Loucy (cell line): ENCODE results near the gene FBXL19.

ENCODE experiments used
- H2AFZ ChIP-seq: fragments of 200-600 bp; sonication (generic); 2 replicates; pipeline ENCODE4 v1.6.0; 2016; ENCODE audit warnings: antibody characterized with exemption, mild to moderate bottlenecking, low read length, moderate library complexity
- H3F3A ChIP-seq: fragments of 200-600 bp; 2 replicates; pipeline ENCODE4 v1.6.0; 2016; ENCODE audit warnings: antibody characterized with exemption, low read depth, mild to moderate bottlenecking
- H3K27me3 ChIP-seq: fragments of 200-600 bp; sonication (generic); 2 replicates; pipeline ENCODE4 v1.6.1; 2014; ENCODE audit warnings: low read length, mild to moderate bottlenecking; ENCODE audit not compliant: insufficient read depth, poor library complexity, severe bottlenecking
- H3K36me3 ChIP-seq: fragments of 200-600 bp; sonication (generic); 2 replicates; pipeline ENCODE4 v1.6.1; 2016; ENCODE audit warnings: low read length; ENCODE audit not compliant: insufficient read depth
- H3K4me1 ChIP-seq: fragments of 200-600 bp; sonication (generic); 2 replicates; pipeline ENCODE4 v1.5.1; 2014; ENCODE audit warnings: low read length, mild to moderate bottlenecking; ENCODE audit not compliant: insufficient read depth, poor library complexity, severe bottlenecking
- H3K4me2 ChIP-seq: fragments of 200-600 bp; sonication (generic); 2 replicates; pipeline ENCODE4 v1.6.0; 2014; ENCODE audit warnings: antibody characterized with exemption, low read length, low read depth, mild to moderate bottlenecking; ENCODE audit not compliant: poor library complexity, severe bottlenecking
- H3K4me3 ChIP-seq: fragments of 200-600 bp; sonication (generic); 2 replicates; pipeline ENCODE4 v1.5.1; 2014; ENCODE audit warnings: low read length, mild to moderate bottlenecking, mixed read lengths; ENCODE audit not compliant: poor library complexity, severe bottlenecking
- H3K79me2 ChIP-seq: fragments of 200-600 bp; sonication (generic); 2 replicates; pipeline ENCODE4 v1.6.1; 2014; ENCODE audit warnings: low read length; ENCODE audit not compliant: insufficient read depth
- H3K9ac ChIP-seq: fragments of 200-600 bp; sonication (generic); 2 replicates; pipeline ENCODE4 v1.6.0; 2014; ENCODE audit warnings: mild to moderate bottlenecking, low read depth, low read length, moderate library complexity; ENCODE audit not compliant: poor library complexity, severe bottlenecking
- H3K9me2 ChIP-seq: fragments of 200-600 bp; sonication (generic); replicated peaks from 2 replicates; pipeline ENCODE4 v1.6.1; 2016; ENCODE audit warnings: low read depth, low read length, mixed read lengths
- H3K9me3 ChIP-seq: fragments of 200-600 bp; sonication (generic); 2 replicates; pipeline ENCODE4 v1.6.1; 2014; ENCODE audit warnings: mild to moderate bottlenecking, antibody characterized with exemption, low read length, low read depth; ENCODE audit not compliant: insufficient read depth
- H4K20me1 ChIP-seq: fragments of 200-600 bp; sonication (generic); 2 replicates; pipeline ENCODE4 v1.6.0; 2014; ENCODE audit warnings: antibody characterized with exemption, low read length, mild to moderate bottlenecking; ENCODE audit not compliant: insufficient read depth, poor library complexity, severe bottlenecking
- CTCF ChIP-seq: fragments of 200-600 bp; sonication (generic); conservative IDR thresholded peaks from 2 replicates; pipeline ENCODE4 v1.5.1; 2014; ENCODE audit warnings: mild to moderate bottlenecking, antibody characterized with exemption, low read length
- EZH2phosphoT487 ChIP-seq: fragments of 200-600 bp; IDR thresholded peaks from 2 replicates; pipeline ENCODE4 v1.6.1; 2018; ENCODE audit warnings: antibody characterized with exemption, mild to moderate bottlenecking, moderate library complexity, borderline replicate concordance

Gene FBXL19

DNA sequence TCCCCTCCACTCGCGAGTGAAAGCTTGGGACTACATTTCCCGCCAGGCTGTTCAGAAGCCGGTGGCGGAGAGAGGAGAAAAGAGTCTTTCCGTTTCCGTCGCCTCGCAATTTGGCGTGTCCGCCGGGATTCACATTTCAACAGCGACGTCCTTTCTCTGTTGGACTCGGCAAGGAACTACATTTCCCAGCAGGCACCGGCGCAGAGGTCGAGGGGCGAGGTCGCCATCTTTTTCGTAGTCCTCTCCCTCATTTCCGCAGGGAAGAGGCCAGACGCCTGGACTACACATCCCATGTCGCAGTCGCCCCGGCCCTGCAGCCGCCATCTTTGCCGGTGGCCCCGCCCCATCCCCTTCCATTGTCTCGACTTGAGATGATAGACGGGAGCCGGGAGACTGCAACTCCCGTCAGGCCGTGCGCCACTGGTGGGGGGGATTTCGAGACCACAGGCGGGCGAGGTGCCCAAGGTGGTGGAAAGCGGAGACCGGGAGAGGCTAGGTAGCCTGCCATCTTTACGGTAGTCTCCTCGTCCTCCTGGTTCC, 882 bp upstream of the FBXL19 start:
- H3K27me3 ChIP-seq = peaks cover 3% of the 10 kb centered on the region
- peak overlapping the region; percentile 82 for H3K4me3 ChIP-seq
- H2AFZ ChIP-seq = peak overlapping the region; percentile 90
- H3K9me3 ChIP-seq = no peaks in the 10 kb centered on the region
- peaks cover 14% of the 10 kb centered on the region for H4K20me1 ChIP-seq
- H3F3A ChIP-seq = no peaks in the 10 kb centered on the region
- H3K4me1 ChIP-seq = peaks cover 28% of the 10 kb centered on the region
- no peaks in the 10 kb centered on the region for H3K36me3 ChIP-seq
- H3K4me2 ChIP-seq = peak overlapping the region; percentile 82
- H3K9me2 ChIP-seq = no peaks in the 10 kb centered on the region
- peak overlapping the region; percentile 83 for H3K9ac ChIP-seq
- TF ChIP-seq EZH2phosphoT487 (no peak), CTCF (no peak)
- H3K79me2 ChIP-seq = peaks cover 40% of the 10 kb centered on the region

GRCh38 chr16:30922960-30923535, 324 bp upstream of the FBXL19 start:
- peak overlapping the region; percentile 100 for H3K4me2 ChIP-seq
- no peaks in the 10 kb centered on the region for H3K27me3 ChIP-seq
- peaks cover 40% of the 10 kb centered on the region for H3K79me2 ChIP-seq
- no peaks in the 10 kb centered on the region for H3F3A ChIP-seq
- H3K9me3 ChIP-seq = no peaks in the 10 kb centered on the region
- H3K4me3 ChIP-seq = peak overlapping the region; percentile 82
- no peaks in the 10 kb centered on the region for H3K9me2 ChIP-seq
- peak overlapping the region; percentile 83 for H3K9ac ChIP-seq
- TF ChIP-seq EZH2phosphoT487 (no peak), CTCF (no peak)
- H3K36me3 ChIP-seq = no peaks in the 10 kb centered on the region
- H4K20me1 ChIP-seq = peaks cover 14% of the 10 kb centered on the region
- H2AFZ ChIP-seq = peak overlapping the region; percentile 90
- peaks cover 29% of the 10 kb centered on the region for H3K4me1 ChIP-seq

GRCh38 chr16:30924076-30924912, 922 bp downstream of the FBXL19 start:
- Histone ChIP-seq H3K4me2 (peak overlapping the region; percentile 100), H2AFZ (no peak overlapping the region), H4K20me1 (peaks cover 14% of the 10 kb centered on the region), H3F3A (no peaks in the 10 kb centered on the region), H3K9me3 (no peaks in the 10 kb centered on the region), H3K4me3 (peak overlapping the region; percentile 82), H3K9ac (peak overlapping the region; percentile 83), H3K27me3 (no peaks in the 10 kb centered on the region), H3K79me2 (peaks cover 40% of the 10 kb centered on the region), H3K36me3 (no peaks in the 10 kb centered on the region), H3K9me2 (no peaks in the 10 kb centered on the region), H3K4me1 (peaks cover 29% of the 10 kb centered on the region)
- TF ChIP-seq EZH2phosphoT487 (no peak), CTCF (no peak)
